Peyer's patch (tissue), 4 donors: ENCODE data around the gene SIK2.

Source experiments
- CTCF ChIP-seq, 6 experiments: fragments of 450-650 bp in 4 of 6; fragments of 200-600 bp in 2 of 6; sonication (generic) in 1 of 6; IDR thresholded peaks; one replicate each; pipeline ENCODE4 v1.5.1; 2017 to 2019; ENCODE audit warnings: antibody characterized with exemption in 6 of 6, mild to moderate bottlenecking in 3 of 6, moderate library complexity in 1 of 6
- POLR2A ChIP-seq, 2 donors: fragments of 450-650 bp; IDR thresholded peaks; one replicate each; pipeline ENCODE4 v1.5.1; 2017; ENCODE audit warnings: antibody characterized with exemption in 2 of 2, mild to moderate bottlenecking in 2 of 2, moderate library complexity in 2 of 2

- TF ChIP-seq CTCF (IDR thresholded peaks at IDR 0.05) (no peak), POLR2A (IDR thresholded peaks at IDR 0.05) (no peak)
Measured at GRCh38 chr11:111555255-111555654, 47.0 kb upstream of the SIK2 start.
